GM10248 (cell line): Measurements from ENCODE around the gene GRIK1.

Experiments
- CTCF ChIA-PET: fragments of 300-600 bp; sonication (Branson Sonifier 250); formaldehyde crosslinking; extraction: SDS; loops from one replicate; lab custom pipeline; 2021; ENCODE audit warnings: antibody characterized with exemption; lab: Yijun Ruan, JAX
- POLR2A ChIA-PET: fragments of 350-650 bp; sonication (Branson Sonifier 250); formaldehyde crosslinking; extraction: SDS; loops from one replicate; lab custom pipeline; 2020; ENCODE audit warnings: antibody characterized with exemption; lab: Yijun Ruan, JAX
- DNase-seq: peaks from one replicate; pipeline ENCODE4 v3.0.0; 2012; ENCODE audit errors: extremely low spot score
- TF ChIP-seq, protein P1 (sequence below): IDR thresholded peaks from 2 replicates; pipeline ENCODE4 v1.5.1; 2012; ENCODE audit warnings: mild to moderate bottlenecking, low read depth; ENCODE audit errors: extremely low read depth, missing control alignments, control extremely low read depth

GRIK1 gene

DNA sequence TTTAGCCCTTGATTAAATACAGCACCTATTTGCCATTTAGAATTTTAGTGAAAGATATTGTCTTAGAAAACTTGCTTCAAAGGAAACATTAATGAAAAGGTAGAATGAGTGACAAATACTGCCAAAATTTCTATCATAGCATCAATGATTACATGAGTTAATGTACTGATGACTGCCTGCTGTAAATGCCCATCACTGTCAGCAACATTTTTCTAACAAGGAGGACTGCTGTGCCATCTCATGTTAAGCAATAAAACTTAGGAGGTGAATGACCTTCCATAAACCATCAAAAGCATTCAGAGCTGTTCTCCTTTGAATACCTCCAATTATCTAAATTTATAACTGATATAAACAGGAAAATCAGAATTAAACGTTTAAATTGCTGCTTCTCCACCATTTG, 54.3 kb downstream of the GRIK1 start:
- ChIA-PET POLR2A (no interaction called here), CTCF (interaction anchor here (1.6 kb wide), 1 partner anchor 10 kb away, joined by 4 read pairs; no protein-coding TSS in a partner anchor)

DNA sequence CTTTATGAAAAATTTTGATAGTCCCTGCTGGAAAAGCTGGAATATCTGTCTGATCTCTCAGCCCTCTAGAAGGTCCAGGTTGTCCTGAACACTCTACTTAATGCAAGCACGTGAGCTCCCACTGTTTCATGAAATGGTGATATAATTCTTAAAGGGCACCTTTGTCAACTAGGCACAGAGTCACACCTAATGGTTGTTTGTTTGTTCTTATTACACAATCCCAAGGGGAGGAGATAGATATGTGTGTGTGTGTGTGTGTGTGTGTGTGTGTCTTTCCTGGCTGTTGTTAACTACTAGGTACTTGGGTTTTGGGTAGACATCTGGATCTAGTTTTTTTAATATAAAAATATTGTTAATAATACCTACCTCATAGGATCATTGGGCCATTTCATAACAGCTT, 63.9 kb downstream of the GRIK1 start:
- CTCF ChIA-PET: interaction anchor here (1.0 to 2.5 kb wide), 2 partner anchors 8 to 12 kb away, joined by 3 to 10 read pairs; no protein-coding TSS in a partner anchor

More for the DNA sequence above, 54.3 kb downstream of the GRIK1 start:
- no peak for DNase-seq
- TF ChIP-seq, protein P1, sequence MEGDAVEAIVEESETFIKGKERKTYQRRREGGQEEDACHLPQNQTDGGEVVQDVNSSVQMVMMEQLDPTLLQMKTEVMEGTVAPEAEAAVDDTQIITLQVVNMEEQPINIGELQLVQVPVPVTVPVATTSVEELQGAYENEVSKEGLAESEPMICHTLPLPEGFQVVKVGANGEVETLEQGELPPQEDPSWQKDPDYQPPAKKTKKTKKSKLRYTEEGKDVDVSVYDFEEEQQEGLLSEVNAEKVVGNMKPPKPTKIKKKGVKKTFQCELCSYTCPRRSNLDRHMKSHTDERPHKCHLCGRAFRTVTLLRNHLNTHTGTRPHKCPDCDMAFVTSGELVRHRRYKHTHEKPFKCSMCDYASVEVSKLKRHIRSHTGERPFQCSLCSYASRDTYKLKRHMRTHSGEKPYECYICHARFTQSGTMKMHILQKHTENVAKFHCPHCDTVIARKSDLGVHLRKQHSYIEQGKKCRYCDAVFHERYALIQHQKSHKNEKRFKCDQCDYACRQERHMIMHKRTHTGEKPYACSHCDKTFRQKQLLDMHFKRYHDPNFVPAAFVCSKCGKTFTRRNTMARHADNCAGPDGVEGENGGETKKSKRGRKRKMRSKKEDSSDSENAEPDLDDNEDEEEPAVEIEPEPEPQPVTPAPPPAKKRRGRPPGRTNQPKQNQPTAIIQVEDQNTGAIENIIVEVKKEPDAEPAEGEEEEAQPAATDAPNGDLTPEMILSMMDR: no peak

DNA sequence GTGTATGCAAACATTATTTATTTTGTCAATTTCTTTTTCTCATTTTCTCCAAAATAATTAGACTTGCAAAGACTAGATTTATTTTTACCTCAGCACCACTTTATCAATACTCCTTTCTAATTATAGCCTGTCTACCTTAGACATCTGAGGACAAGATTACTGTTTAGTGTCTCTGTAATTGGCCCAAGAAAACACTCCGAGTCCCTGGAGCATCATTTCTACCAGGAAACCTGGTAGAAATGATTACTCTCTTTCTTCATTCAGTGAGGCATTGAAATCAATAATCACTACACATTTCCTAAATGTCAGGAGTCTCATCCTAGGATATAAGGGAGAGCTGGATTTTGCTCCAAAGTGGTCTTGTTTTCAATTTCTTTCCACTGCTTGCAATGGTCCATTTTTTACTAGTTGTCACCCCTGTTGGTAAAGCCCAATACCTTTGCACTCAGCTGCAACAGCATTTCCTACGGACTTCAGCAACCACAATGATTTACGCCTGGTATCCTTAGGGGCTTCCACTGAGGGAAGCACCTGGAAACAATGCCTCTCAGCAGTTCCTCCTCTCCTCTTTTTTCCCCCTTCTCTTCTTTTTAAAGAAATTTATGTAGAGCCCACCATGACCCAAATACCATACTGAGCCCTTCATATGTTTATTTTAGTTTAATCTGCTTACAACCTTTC, 64.6 kb downstream of the GRIK1 start:
- ChIA-PET CTCF (interaction anchor here (1.0 to 2.5 kb wide), 2 partner anchors 8 to 13 kb away, joined by 3 to 10 read pairs; no protein-coding TSS in a partner anchor), POLR2A (no interaction called here)
- DNase-seq: no peak
- TF ChIP-seq, protein P1: no peak

More for the DNA sequence above, 63.9 kb downstream of the GRIK1 start:
- DNase-seq: no peak
- POLR2A ChIA-PET: no interaction called here
- TF ChIP-seq, protein P1: no peak

DNA sequence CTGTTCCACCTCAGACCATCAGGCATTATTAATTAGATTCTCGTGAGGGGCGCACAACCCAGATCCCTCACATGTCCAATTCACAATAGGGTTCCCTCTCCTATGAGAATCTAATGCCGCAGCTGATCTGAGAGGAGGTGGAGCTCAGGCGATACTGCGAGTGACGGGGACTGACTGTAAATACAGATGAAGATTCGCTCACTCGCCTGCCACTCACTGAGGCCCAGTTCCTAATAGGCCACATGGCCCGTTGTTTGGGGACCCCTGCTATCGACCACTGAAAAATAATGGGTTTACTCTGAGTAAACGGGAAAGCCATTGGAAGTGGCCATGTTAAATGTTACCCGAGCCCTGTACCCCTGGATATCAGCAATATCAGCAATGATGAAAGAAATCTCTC, 65.9 kb downstream of the GRIK1 start:
- ChIA-PET CTCF (interaction anchor here (1.1 to 1.8 kb wide), 2 partner anchors 9 to 19 kb away, joined by 3 to 4 read pairs; no protein-coding TSS in a partner anchor), POLR2A (no interaction called here)
- DNase-seq: no peak
- TF ChIP-seq, protein P1: no peak

DNA sequence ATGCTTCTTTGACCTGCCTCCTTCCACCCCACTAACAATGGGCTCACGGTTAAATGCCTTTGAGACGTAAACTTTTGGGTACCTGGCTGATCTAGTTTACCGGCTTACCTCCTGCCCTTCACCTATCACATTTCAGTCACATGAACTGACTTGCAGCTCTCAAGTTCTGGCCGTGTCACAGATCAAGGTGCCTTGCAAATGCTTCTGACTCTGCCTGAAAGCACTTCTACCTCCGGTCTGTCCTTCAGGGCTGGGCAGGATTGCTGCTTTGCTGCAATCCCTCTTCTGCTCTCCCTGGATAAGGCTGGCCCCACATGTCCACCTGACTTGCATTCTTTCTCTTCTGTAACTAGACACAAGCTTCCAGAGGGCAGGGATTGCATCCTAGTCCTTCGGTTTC, 69.0 kb downstream of the GRIK1 start:
- TF ChIP-seq, protein P1: no peak
- POLR2A ChIA-PET: no interaction called here
- no peak for DNase-seq
- CTCF ChIA-PET: no interaction called here

DNA sequence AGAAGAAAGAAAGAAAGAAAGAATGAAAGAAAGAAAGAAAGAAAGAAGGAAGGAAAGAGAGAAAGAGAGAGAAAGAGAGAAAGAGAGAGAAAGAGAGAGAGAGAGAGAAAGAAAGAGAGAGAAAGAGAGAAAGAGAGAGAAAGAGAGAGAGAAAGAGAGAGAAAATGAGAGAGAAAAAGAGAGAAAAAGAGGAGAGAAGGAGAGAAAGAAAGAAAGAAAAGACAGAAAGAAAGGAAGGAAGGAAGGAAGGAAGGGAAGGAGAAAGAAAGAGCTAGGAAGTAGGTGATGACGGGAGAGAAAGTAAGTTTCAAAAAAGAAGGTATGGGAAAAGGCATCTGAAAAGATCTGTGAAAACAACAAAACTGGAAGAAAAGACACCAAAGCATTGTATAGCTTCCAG, 72.0 kb downstream of the GRIK1 start:
- ChIA-PET POLR2A (no interaction called here), CTCF (interaction anchor here (2.4 kb wide), 1 partner anchor 9 kb away, joined by 10 read pairs; no protein-coding TSS in a partner anchor)
- DNase-seq: no peak
- TF ChIP-seq, protein P1: no peak
